GM21723 (cell line): Measurements from ENCODE around the gene STAT4.

Experiments used
- ATAC-seq: cut with Tn5 transposase; IDR thresholded peaks from one replicate; pipeline ENCODE4 v1.9.1; 2021; ENCODE audit warnings: mild to moderate bottlenecking, moderate library complexity; ENCODE audit not compliant: unreplicated experiment

The STAT4 gene

DNA sequence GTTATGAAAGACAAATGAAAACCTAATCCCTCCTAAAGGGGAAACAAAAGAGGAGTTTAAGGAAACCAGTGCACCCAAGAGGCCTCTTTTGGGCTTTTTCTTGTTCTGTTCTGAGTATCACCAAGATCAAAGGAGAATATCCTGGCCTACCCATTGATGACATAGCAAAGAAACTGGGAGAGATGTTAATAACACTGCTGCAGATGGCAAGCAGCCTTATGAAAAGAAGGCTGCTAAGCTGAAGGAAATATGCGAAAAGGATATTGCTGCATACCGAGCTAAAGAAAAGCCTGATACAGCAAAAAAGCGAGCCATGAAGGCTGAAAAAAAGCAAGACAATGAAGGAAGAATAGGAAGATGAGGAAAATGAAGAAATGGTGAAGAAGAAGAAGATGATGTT lies 23.6 kb upstream of the STAT4 start:
- no peak for ATAC-seq

GRCh38 chr2:191173206-191173605 lies 22.4 kb upstream of the STAT4 start:
- no peak for ATAC-seq

DNA sequence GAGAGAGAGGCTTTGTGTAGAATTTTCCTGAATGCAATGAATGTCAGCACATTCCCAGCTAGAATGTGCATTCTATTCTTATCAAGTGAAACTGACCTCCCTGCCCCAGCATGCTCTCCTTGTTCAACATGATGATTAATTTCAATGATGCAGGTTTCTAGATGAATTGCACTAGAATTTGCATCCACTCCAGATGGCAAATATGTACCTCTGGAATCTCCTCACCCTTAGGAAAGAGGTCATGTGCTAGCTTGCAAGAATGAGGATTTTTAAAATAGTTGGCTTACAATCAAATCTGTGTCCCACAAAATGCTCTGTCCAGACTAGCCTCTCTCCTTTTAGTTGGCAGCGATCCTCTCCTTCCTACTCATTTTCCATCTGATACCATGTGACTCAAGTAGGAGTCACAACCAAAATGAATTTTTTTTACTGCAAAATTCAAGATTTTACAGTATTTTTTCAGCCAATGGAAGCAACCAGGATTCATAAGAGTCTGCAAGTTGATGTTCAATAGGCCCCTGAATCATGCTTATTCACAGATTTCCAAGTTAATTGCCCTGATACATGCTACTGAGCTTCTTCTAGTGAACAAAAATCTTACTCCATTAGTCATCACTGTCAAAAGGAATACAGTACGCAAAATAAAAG lies 21.0 kb upstream of the STAT4 start:
- ATAC-seq = no peak

- ATAC-seq = no peak
Measured at GRCh38 chr2:191171286-191171685, 20.5 kb upstream of the STAT4 start.

- no peak for ATAC-seq
Measured at GRCh38 chr2:191170773-191171172, 20.0 kb upstream of the STAT4 start.

GRCh38 chr2:191170301-191170636 lies 19.5 kb upstream of the STAT4 start:
- no peak for ATAC-seq

DNA sequence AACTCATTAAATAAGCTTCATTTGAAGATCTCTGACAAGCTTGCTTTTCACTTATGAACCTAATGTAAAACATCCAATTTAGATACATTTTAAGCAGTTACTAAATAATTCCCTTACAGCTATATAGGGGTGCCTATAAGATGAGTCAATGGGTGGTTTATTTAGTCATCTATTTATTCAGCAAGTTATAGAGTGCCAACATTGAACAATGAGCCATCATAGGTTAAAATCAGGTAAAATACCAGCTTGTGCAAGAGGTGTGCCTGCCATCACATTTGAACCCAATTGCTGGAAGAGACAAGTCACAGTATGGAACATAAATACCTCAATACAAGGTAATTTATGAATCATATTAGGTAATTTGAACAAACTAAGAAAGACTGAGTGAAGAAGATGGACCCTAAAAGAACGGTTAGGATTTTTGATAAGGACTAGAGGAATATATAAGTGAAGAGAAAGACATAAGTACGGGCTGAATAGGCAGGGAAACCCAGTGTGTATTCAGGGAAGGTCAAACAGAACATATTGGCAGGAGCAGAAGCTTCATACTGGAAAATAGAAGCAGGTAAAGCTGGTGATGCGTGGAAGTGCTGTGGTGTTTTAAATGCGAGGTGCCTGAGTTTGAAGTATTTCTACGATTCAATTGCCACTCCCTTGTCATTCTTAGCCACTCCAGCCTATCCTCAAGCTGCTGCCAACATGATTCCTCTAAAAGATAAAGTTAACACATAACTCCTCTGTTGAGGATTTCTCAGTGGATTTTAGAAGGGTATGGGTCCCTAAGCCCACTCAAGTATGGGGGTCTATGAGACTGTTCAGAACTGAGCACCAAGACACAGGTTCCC lies 18.9 kb upstream of the STAT4 start:
- no peak for ATAC-seq

DNA sequence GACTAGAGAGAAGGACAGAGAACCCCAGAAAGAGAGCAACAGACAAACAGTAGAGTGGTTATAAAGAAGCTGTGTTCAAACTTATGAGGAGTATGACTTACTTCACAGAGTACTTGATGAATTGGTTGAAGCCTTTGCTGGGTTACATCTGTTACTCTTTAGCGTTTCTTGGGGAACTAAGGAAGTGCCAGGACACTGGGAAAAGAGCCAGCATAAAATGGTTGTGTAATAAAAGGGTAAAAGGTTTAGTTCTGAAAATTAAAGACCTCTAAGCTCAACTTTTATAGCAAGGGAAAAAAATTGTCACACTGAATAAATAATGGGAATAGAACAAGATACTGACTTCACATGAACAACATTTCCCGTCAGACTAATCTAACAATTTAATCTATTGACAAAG lies 17.0 kb upstream of the STAT4 start:
- no peak for ATAC-seq

DNA sequence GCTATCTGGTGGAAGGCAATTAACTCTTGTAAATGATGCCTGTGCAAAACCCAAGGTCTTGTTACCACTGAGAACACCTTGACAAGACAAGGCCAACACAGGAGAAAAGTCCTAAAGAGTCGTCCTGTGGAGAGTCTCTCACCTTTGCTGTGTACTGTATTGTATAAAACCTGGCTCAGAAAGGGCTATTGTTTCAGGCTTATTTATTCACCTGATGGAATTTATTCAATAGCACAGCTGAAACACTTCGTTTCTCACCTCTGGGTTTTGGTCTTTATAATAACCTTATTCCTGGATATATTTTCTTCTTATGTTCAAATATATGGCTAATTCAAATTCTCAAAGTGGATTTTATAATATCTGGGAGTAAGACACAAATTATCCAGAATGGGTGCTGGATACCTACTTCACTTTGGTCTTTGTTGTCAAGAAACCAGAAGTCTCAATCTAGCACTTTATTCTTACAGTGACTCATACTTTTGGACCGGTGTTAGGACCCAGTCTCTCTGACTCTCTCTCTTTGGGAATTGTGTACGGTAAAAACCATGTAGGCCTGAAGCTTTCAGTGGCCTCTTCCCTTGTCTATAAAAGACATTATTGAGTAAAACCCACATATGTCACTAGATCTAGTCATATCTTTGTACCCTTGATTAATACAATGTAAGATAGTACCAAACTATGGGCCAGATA lies 16.1 kb upstream of the STAT4 start:
- no peak for ATAC-seq

- ATAC-seq = no peak
Measured at GRCh38 chr2:191166111-191166755, 15.4 kb upstream of the STAT4 start.

- peak; percentile 78 for ATAC-seq
Measured at GRCh38 chr2:191165176-191165643, 14.4 kb upstream of the STAT4 start.

DNA sequence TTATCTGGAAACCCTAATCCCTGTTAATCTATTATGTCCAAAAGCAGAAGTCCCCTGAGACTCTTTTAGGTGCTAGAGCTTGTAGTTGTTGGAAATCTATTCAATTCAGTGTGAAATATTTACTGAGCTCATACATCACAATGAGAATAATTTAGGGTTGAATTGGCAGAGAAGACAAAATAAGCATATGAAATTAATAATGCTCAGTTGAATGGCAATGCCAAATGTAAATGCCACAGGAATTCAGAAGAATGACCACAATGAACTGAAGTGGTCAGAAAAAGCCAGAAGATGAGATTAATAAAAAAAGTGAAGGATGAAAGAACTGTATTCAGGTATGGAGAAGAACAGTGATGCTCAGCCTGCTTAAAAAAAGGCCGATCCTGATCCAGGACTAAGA lies 8.0 kb upstream of the STAT4 start:
- ATAC-seq = no peak

GRCh38 chr2:191158193-191158592 lies 7.4 kb upstream of the STAT4 start:
- no peak for ATAC-seq

- peak; percentile 39 for ATAC-seq
Measured at GRCh38 chr2:191155608-191156071, 4.8 kb upstream of the STAT4 start.

GRCh38 chr2:191153716-191154115 lies 2.9 kb upstream of the STAT4 start:
- no peak for ATAC-seq

DNA sequence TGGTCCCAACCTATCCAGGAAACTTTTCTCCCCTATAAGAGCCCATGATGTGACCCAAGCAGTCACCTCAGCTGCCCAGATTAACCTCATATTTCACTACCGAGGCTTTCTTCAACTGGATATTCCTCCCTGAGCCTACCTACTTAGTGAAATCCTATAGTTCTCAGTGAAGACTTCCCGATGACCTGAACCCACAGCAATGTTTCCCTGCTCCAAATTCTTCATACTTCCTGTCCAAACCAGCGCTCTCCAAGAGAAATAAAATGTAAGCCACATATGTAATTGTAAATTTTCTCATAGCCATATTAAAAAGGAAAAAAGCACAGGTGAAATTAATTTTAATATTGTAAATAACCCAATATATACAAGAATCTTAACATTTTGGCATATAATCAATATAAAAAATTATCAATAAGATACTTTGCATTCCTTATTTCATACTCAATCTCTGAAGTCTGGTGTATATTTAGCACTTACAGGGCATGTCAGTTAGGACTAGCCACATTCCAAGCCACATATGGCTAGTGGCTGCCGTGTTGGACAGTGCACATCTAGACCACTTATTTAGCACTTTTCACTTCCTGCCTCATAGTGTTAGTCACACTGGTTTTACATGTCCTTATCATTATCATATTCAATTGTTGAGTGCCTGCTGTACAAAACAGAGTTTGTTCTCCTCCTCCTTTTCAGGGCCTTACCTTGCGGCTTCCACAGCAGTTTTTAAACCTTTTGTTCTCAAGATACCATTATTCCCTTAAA lies 1.9 kb upstream of the STAT4 start:
- no peak for ATAC-seq

DNA sequence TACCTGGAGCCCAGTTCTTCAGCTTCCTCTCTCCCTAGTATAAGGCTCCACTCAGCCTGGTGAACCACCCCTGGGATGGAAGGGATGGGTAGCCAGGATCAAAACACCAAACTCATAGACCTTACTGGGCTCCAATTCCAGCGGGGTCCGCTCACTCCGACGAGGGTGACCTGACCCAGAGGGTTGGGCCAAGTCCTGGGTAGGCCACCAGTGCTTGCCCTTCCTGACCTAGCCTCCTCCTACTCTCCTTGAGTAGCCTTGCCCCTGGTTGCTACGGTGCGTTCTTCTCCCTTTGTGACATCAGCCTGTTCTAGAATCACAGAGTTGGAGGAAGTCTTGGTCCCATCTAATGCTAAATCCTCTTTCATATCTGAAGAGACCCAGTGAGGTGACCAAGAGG lies 537 bp upstream of the STAT4 start:
- ATAC-seq = no peak

DNA sequence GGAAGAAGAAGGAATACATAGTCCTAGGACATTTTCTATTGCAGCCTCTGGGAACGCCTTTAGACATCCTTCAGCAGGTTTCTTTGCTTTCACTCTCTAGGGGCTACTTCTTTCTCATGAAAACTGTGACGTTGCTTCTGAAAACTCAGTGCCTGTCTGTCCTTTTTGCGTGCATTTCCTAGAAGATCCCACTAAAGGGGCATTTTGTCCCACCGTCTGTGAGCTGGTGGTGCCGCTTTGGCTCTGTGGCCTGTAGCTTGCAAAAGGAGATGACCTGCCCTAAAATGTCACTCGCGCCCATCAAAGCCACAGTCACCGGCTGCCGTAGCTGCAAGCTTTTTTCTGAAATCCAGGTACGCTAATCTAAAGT lies 579 bp downstream of the STAT4 start:
- peak; percentile 32 for ATAC-seq

DNA sequence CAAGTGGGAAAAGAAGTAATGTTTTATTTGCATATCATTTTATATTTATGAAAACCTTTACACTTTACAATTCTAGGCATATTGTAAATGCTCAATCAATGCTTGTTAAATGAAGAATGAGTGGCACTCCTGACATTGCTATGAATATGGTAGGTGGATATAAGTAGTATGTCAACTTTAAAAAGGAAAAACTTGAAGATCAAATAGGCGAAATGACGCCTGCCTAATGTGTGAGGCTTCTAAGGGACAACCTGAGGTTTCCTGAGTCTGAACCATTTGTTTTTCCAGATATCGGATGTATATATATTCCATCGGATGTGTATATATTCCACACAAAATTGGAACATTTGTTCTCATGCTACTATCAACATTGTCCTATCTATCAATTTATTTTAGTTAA lies 1.4 kb downstream of the STAT4 start:
- no peak for ATAC-seq

GRCh38 chr2:191148791-191149190 lies 2.0 kb downstream of the STAT4 start:
- ATAC-seq = no peak

DNA sequence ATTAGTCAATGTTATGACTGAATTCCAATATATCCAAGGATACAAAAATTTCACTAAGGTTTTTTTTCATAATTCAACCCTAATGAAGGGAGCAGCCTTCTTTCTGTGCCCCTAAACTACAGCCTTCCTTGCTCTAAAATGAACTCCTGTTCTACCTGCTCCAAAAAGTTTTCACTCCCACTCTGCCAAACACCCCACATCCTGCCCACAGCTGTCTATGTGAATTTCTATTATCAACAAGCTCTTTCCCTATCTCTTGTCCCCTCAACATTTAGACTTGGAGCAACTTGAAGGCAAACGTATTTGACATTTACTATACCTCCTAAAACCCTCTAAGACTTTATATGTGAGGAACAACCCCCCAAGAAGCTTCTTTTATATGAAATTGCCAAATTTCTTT lies 2.5 kb downstream of the STAT4 start:
- no peak for ATAC-seq
